HepG2 (cell line): Measurements from ENCODE around the gene SFXN5. TPM values are rescaled to one million over a fixed set of nuclear protein-coding genes. Genes with fewer than 3 reads are reported as not detected.
A peak's percentile ranks its signal among the peaks of the same experiment; 100 is the strongest.

Source experiments
- CC2D1A ChIP-seq: sonication (generic); formaldehyde crosslinking; IDR thresholded peaks from 2 replicates; pipeline ENCODE4 v1.8.1; 2023; ENCODE audit warnings: mild to moderate bottlenecking, missing genetic modification reagents
- CREB1 ChIP-seq, 2 experiments: fragments of 450-650 bp in 1 of 2; IDR thresholded peaks; 2 replicates each; pipeline ENCODE4 v1.6.1; 2016 to 2017; ENCODE audit warnings: control low read depth in 1 of 2, mild to moderate bottlenecking in 1 of 2, missing compliant biosample characterization in 1 of 2, missing genetic modification characterization in 1 of 2
- FOSL1 ChIP-seq: sonication (generic); formaldehyde crosslinking; IDR thresholded peaks from 2 replicates; pipeline ENCODE4 v1.9.0; 2021; ENCODE audit warnings: missing genetic modification reagents, borderline replicate concordance
- HNRNPK ChIP-seq: fragments of 200-400 bp; formaldehyde crosslinking; IDR thresholded peaks from 2 replicates; pipeline ENCODE4 v1.6.1; 2018; ENCODE audit warnings: low read length, low read depth, moderate library complexity, mild to moderate bottlenecking; ENCODE audit not compliant: poor library complexity, severe bottlenecking
- MATR3 ChIP-seq: sonication (generic); formaldehyde crosslinking; IDR thresholded peaks from 2 replicates; pipeline ENCODE4 v1.4.0; 2020; ENCODE audit warnings: missing genetic modification reagents
- MLLT10 ChIP-seq: sonication (generic); formaldehyde crosslinking; IDR thresholded peaks from 2 replicates; pipeline ENCODE4 v1.4.0; 2020; ENCODE audit warnings: missing genetic modification reagents
- NAIF1 ChIP-seq: sonication (generic); formaldehyde crosslinking; IDR thresholded peaks from 2 replicates; pipeline ENCODE4 v1.5.0; 2020; ENCODE audit warnings: mild to moderate bottlenecking, missing genetic modification reagents, borderline replicate concordance
- PITX1 ChIP-seq: sonication (generic); formaldehyde crosslinking; IDR thresholded peaks from 2 replicates; pipeline ENCODE4 v1.5.1; 2020; ENCODE audit warnings: mild to moderate bottlenecking, missing genetic modification reagents
- RXRB ChIP-seq: IDR thresholded peaks from 2 replicates; pipeline ENCODE4 v1.6.1; 2016; ENCODE audit warnings: borderline replicate concordance, missing genetic modification reagents, missing compliant biosample characterization
- TOE1 ChIP-seq: sonication (generic); formaldehyde crosslinking; IDR thresholded peaks from 2 replicates; pipeline ENCODE4 v1.4.0; 2020; ENCODE audit warnings: mild to moderate bottlenecking, missing genetic modification reagents
- ZNF274 ChIP-seq: sonication (generic); formaldehyde crosslinking; IDR thresholded peaks from 2 replicates; pipeline ENCODE4 v1.5.1; 2020; ENCODE audit warnings: mild to moderate bottlenecking, missing genetic modification reagents
- ZNF3 ChIP-seq: IDR thresholded peaks from 2 replicates; pipeline ENCODE4 v1.7.0; 2017; ENCODE audit warnings: inconsistent platforms
- ZNF460 ChIP-seq: sonication (generic); formaldehyde crosslinking; IDR thresholded peaks from 2 replicates; pipeline ENCODE4 v1.5.1; 2020; ENCODE audit warnings: missing genetic modification reagents, mild to moderate bottlenecking, borderline replicate concordance
- ZNF761 ChIP-seq: sonication (generic); formaldehyde crosslinking; conservative IDR thresholded peaks from 2 replicates; pipeline ENCODE4 v1.4.0; 2020; ENCODE audit warnings: mild to moderate bottlenecking, missing genetic modification reagents
- ZSCAN30 ChIP-seq: sonication (generic); formaldehyde crosslinking; IDR thresholded peaks from 2 replicates; pipeline ENCODE4 v1.5.0; 2020; ENCODE audit warnings: mild to moderate bottlenecking, missing genetic modification reagents
- polyA plus RNA-seq, 8 experiments: library from polyadenylated mRNA; depleted of rRNA in 3 of 8; stranded (reverse) in 7 of 8; unstranded in 1 of 8; fragments of >200 nt; fragmentation: Illumina TruSeq in 4 of 8; extraction: Trizol in 4 of 8; gene quantifications; 2 replicates each; pipeline versions ENCODE4 v1.2.1 to v1.2.3, GENCODE V29; 2011 to 2016; ENCODE audit warnings: low read depth in 4 of 8, missing spikeins in 1 of 8, mixed read lengths in 1 of 8; ENCODE audit not compliant: insufficient read depth in 1 of 8
- total RNA-seq, 5 experiments: library from RNA; depleted of rRNA; stranded (reverse); fragments of >200 nt; fragmentation: Illumina TruSeq; extraction: Trizol; gene quantifications; 2 replicates each; pipeline ENCODE4 v1.2.3, GENCODE V29; 2016; ENCODE audit warnings: low read depth in 1 of 5
- TF ChIP-seq, protein P1 (sequence below): IDR thresholded peaks from 2 replicates; pipeline ENCODE4 v1.6.1; 2016; ENCODE audit warnings: mild to moderate bottlenecking, missing biosample characterization, missing genetic modification reagents
- TF ChIP-seq, protein P2 (sequence below): sonication (generic); formaldehyde crosslinking; IDR thresholded peaks from 2 replicates; pipeline ENCODE4 v1.5.0; 2020; ENCODE audit warnings: mild to moderate bottlenecking, missing genetic modification reagents
- TF ChIP-seq, protein P3 (sequence below): sonication (generic); formaldehyde crosslinking; IDR thresholded peaks from 2 replicates; pipeline ENCODE4 v1.4.0; 2020; ENCODE audit warnings: missing genetic modification reagents
- TF ChIP-seq, protein P4 (sequence below): sonication (generic); formaldehyde crosslinking; IDR thresholded peaks from 2 replicates; pipeline ENCODE4 v1.5.1; 2020; ENCODE audit warnings: mild to moderate bottlenecking, missing genetic modification reagents, borderline replicate concordance
- TF ChIP-seq, protein P5 (sequence below): sonication (generic); formaldehyde crosslinking; IDR thresholded peaks from 2 replicates; pipeline ENCODE4 v1.4.0; 2020; ENCODE audit warnings: missing genetic modification reagents

Gene SFXN5
- total and polyA plus RNA-seq, 2 of the 13 experiments (the other 11 are each of a cell fraction or from before 2014, with no cell fraction given) = 34.9 to 37.4 TPM

DNA sequence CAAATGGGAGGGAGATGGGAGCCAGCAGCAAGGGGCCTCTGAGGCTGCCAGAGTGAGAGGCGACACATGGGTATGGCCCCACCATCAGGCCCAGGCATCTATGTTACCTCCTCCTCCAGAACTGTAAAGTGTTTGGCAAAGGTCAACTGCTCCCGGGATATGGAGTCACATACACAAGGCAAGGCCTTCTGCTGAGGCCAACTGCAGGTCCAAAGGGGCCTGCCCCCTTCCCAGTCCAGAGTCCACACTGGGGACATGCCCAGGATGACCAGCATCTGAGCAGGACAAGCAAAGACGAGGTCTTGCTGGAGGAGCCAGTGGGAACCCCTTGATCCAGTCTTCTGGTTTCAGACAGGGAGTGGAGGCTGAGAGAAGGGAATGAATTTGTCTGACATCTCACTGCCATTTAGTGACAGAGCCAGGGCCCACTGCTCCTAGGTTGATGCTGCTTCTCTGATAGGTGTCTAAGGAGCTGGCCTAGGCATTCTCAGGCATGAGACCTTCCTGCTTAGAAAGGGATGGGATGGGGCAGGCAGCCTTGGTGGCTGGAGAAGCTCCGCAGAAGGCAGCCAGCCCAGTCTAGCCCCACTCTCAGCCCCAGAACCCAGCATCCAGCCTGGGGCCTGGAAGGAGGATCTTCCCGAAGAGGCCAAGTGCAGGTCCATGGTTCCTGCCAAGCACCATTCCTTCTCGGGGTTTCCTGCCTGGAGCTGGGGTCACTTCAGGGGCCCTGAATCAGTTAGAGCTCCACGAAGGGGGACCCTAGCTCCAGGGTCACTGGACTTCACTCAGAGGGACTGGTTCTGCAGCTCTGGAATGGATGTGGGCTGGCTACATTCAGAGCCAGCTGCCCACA, 127.7 kb downstream of the SFXN5 start (continued):
- TF ChIP-seq TOE1 (CRISPR knock-in tag) (no peak), ZNF274 (CRISPR knock-in tag) (no peak), CREB1 (IDR thresholded peaks at IDR 0.05) (no peak), CREB1 (CRISPR knock-in tag; IDR thresholded peaks at IDR 0.05) (no peak), MLLT10 (CRISPR knock-in tag) (no peak), HNRNPK (no peak), CC2D1A (CRISPR knock-in tag) (no peak), FOSL1 (CRISPR knock-in tag) (no peak), PITX1 (no peak), ZNF761 (no peak), MATR3 (CRISPR knock-in tag) (no peak), ZSCAN30 (no peak), ZNF460 (no peak), RXRB (CRISPR knock-in tag) (peak; percentile 55), ZNF3 (CRISPR knock-in tag) (no peak), NAIF1 (CRISPR knock-in tag) (no peak)
- TF ChIP-seq, protein P1, sequence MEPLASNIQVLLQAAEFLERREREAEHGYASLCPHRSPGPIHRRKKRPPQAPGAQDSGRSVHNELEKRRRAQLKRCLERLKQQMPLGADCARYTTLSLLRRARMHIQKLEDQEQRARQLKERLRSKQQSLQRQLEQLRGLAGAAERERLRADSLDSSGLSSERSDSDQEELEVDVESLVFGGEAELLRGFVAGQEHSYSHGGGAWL (CRISPR knock-in tag) = no peak
- TF ChIP-seq, protein P2, sequence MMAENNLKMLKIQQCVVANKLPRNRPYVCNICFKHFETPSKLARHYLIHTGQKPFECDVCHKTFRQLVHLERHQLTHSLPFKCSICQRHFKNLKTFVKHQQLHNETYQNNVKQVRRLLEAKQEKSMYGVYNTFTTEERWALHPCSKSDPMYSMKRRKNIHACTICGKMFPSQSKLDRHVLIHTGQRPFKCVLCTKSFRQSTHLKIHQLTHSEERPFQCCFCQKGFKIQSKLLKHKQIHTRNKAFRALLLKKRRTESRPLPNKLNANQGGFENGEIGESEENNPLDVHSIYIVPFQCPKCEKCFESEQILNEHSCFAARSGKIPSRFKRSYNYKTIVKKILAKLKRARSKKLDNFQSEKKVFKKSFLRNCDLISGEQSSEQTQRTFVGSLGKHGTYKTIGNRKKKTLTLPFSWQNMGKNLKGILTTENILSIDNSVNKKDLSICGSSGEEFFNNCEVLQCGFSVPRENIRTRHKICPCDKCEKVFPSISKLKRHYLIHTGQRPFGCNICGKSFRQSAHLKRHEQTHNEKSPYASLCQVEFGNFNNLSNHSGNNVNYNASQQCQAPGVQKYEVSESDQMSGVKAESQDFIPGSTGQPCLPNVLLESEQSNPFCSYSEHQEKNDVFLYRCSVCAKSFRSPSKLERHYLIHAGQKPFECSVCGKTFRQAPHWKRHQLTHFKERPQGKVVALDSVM = no peak; the same call in 1 of the 2 replicates
- TF ChIP-seq, protein P3, sequence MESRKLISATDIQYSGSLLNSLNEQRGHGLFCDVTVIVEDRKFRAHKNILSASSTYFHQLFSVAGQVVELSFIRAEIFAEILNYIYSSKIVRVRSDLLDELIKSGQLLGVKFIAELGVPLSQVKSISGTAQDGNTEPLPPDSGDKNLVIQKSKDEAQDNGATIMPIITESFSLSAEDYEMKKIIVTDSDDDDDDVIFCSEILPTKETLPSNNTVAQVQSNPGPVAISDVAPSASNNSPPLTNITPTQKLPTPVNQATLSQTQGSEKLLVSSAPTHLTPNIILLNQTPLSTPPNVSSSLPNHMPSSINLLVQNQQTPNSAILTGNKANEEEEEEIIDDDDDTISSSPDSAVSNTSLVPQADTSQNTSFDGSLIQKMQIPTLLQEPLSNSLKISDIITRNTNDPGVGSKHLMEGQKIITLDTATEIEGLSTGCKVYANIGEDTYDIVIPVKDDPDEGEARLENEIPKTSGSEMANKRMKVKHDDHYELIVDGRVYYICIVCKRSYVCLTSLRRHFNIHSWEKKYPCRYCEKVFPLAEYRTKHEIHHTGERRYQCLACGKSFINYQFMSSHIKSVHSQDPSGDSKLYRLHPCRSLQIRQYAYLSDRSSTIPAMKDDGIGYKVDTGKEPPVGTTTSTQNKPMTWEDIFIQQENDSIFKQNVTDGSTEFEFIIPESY = no peak
- TF ChIP-seq, protein P4, sequence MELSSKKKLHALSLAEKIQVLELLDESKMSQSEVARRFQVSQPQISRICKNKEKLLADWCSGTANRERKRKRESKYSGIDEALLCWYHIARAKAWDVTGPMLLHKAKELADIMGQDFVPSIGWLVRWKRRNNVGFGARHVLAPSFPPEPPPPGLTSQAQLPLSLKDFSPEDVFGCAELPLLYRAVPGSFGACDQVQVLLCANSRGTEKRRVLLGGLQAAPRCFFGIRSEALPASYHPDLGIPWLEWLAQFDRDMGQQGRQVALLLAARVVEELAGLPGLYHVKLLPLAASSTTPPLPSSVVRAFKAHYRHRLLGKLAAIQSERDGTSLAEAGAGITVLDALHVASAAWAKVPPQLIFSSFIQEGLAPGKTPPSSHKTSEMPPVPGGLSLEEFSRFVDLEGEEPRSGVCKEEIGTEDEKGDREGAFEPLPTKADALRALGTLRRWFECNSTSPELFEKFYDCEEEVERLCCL (CRISPR knock-in tag) = no peak
- TF ChIP-seq, protein P5, sequence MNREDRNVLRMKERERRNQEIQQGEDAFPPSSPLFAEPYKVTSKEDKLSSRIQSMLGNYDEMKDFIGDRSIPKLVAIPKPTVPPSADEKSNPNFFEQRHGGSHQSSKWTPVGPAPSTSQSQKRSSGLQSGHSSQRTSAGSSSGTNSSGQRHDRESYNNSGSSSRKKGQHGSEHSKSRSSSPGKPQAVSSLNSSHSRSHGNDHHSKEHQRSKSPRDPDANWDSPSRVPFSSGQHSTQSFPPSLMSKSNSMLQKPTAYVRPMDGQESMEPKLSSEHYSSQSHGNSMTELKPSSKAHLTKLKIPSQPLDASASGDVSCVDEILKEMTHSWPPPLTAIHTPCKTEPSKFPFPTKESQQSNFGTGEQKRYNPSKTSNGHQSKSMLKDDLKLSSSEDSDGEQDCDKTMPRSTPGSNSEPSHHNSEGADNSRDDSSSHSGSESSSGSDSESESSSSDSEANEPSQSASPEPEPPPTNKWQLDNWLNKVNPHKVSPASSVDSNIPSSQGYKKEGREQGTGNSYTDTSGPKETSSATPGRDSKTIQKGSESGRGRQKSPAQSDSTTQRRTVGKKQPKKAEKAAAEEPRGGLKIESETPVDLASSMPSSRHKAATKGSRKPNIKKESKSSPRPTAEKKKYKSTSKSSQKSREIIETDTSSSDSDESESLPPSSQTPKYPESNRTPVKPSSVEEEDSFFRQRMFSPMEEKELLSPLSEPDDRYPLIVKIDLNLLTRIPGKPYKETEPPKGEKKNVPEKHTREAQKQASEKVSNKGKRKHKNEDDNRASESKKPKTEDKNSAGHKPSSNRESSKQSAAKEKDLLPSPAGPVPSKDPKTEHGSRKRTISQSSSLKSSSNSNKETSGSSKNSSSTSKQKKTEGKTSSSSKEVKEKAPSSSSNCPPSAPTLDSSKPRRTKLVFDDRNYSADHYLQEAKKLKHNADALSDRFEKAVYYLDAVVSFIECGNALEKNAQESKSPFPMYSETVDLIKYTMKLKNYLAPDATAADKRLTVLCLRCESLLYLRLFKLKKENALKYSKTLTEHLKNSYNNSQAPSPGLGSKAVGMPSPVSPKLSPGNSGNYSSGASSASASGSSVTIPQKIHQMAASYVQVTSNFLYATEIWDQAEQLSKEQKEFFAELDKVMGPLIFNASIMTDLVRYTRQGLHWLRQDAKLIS (CRISPR knock-in tag) = no peak
